Activated T-cell treated with anti-CD3 and anti-CD28 coated beads, Interleukin-2, amount 50 U/mL, for 24 hours (primary cell): ENCODE data around the gene ACTG1.

Experiments
- DNase-seq: peaks from one replicate; pipeline ENCODE4 v3.0.0-alpha.2; 2020
- H3K27ac Mint-ChIP-seq: 2 replicates; pipeline ENCODE4 v1.8.0; 2020; ENCODE audit warnings: mild to moderate bottlenecking, mixed read lengths
- H3K27me3 Mint-ChIP-seq: 2 replicates; pipeline ENCODE4 v1.8.0; 2020; ENCODE audit warnings: mixed read lengths
- H3K36me3 Mint-ChIP-seq: 2 replicates; pipeline ENCODE4 v1.8.0; 2020; ENCODE audit warnings: low read depth, mixed read lengths
- H3K4me1 Mint-ChIP-seq: 2 replicates; pipeline ENCODE4 v1.8.0; 2020; ENCODE audit warnings: low read depth, mixed read lengths
- H3K4me3 Mint-ChIP-seq: 2 replicates; pipeline ENCODE4 v1.8.0; 2020; ENCODE audit warnings: mild to moderate bottlenecking, moderate library complexity, mixed read lengths
- H3K9me3 Mint-ChIP-seq: 2 replicates; pipeline ENCODE4 v1.8.0; 2020; ENCODE audit warnings: mixed read lengths

Gene ACTG1

DNA sequence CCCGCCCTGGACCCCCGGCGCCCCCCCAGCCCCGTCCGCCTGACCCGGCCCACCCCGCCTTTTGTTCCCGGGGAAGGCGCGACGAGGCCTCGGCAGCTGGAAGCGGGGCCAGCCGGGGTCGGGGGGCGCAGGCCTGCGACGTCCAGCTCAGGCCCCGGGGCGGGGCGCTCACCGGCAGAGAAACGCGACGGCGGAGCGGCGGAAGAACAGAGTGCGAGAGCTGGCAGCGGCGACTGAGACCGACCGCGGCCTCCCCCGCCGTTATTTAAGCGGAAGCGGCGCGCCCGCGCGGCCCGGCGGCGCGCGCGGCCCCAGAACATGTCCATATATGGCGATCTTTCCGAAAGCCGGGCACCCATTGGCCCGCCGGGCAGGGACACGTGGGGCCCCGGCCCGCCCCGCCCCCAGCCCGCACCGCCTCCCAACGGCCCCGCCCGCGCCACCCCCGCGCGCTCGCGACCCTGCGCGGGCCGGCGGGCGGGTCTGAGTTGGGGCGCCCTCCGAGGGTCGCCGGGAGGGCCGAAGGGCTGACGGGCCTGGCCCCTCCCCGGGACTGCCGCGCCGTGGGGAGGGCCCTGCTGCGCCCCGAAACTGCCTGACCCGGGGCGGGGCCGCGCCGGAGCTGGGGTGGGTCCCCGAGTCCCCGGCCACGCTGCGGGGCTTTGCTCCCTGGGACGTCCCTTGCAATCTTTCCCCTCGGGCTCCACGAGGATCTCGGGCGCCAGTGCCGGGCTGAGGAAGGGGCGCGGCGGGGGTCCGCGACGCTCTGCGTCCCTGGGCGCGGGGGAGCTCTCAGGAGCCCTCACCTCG is at the start of gene ACTG1:
TSS of gene ACTG1 (minus strand) at position 238 of the 810 bp plus-strand sequence. CDS start 445 bp downstream, outside the sequence.
- H3K36me3 Mint-ChIP-seq = peaks cover 61% of the 10 kb centered on the region
- DNase-seq = peak; percentile 95
- H3K27ac Mint-ChIP-seq = peak within 1 kb of the TSS; percentile 95
- no peaks in the 10 kb centered on the region for H3K27me3 Mint-ChIP-seq
- H3K9me3 Mint-ChIP-seq = no peaks in the 10 kb centered on the region
- peak within 1 kb of the TSS; percentile 94 for H3K4me3 Mint-ChIP-seq
- peaks cover 29% of the 10 kb centered on the region for H3K4me1 Mint-ChIP-seq

GRCh38 chr17:81561494-81561885 is 48.9 kb upstream of the ACTG1 start:
- DNase-seq = no peak
- Mint-ChIP-seq H3K36me3 (peaks cover 90% of the 10 kb centered on the region), H3K9me3 (no peaks in the 10 kb centered on the region), H3K4me3 (no peak overlapping the region), H3K27ac (peak overlapping the region; percentile 75), H3K4me1 (peaks cover 9% of the 10 kb centered on the region), H3K27me3 (no peaks in the 10 kb centered on the region)

GRCh38 chr17:81558941-81559806 is 46.6 kb upstream of the ACTG1 start:
- Mint-ChIP-seq H3K27me3 (no peaks in the 10 kb centered on the region), H3K4me1 (peaks cover 18% of the 10 kb centered on the region), H3K27ac (no peak overlapping the region), H3K4me3 (no peak overlapping the region), H3K9me3 (no peaks in the 10 kb centered on the region), H3K36me3 (peaks cover 82% of the 10 kb centered on the region)
- no peak for DNase-seq

- no peak for DNase-seq
- Mint-ChIP-seq H3K4me1 (peaks cover 29% of the 10 kb centered on the region), H3K27me3 (no peaks in the 10 kb centered on the region), H3K9me3 (no peaks in the 10 kb centered on the region), H3K27ac (no peak overlapping the region), H3K4me3 (no peak overlapping the region), H3K36me3 (peaks cover 82% of the 10 kb centered on the region)
Measured at GRCh38 chr17:81558115-81558468, 45.5 kb upstream of the ACTG1 start.

- no peaks in the 10 kb centered on the region for H3K9me3 Mint-ChIP-seq
- peak overlapping the region; percentile 31 for H3K27ac Mint-ChIP-seq
- no peak for DNase-seq
- peaks cover 29% of the 10 kb centered on the region for H3K4me1 Mint-ChIP-seq
- no peaks in the 10 kb centered on the region for H3K27me3 Mint-ChIP-seq
- no peak overlapping the region for H3K4me3 Mint-ChIP-seq
- peaks cover 82% of the 10 kb centered on the region for H3K36me3 Mint-ChIP-seq
Measured at GRCh38 chr17:81557276-81558114, 44.9 kb upstream of the ACTG1 start.

GRCh38 chr17:81556863-81557262 is 44.3 kb upstream of the ACTG1 start:
- Mint-ChIP-seq H3K4me3 (no peak overlapping the region), H3K27ac (peak overlapping the region; percentile 31)

DNA sequence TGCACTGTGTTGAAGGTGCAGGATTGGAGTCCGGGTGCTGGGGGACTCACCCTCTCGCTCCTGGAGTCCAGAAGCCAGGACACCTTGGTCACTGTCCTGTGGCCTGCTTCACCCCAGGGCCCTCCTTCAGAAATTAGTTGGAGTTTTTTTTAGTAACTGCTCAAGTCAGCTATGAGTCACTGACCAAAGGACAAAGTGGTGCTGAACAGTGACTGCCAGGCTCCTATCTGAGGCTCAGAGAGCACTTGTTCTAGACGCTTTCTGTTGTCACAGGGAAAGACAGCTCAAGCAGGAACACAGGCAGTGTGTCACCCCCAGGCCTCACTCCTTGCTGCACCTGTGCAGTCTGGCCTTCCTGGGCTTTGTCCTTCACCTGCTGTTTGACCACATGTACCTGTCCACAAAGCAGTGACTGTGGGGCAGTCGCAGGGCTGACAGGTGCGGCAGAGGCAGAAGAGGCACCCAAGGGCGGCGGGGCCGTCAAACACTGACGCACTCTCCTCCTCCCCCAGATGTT is 43.6 kb upstream of the ACTG1 start:
- H3K9me3 Mint-ChIP-seq = no peaks in the 10 kb centered on the region
- no peaks in the 10 kb centered on the region for H3K27me3 Mint-ChIP-seq
- peaks cover 31% of the 10 kb centered on the region for H3K4me1 Mint-ChIP-seq
- H3K27ac Mint-ChIP-seq = peak overlapping the region; percentile 58
- H3K4me3 Mint-ChIP-seq = no peak overlapping the region
- peaks cover 75% of the 10 kb centered on the region for H3K36me3 Mint-ChIP-seq
- no peak for DNase-seq

More at GRCh38 chr17:81556863-81557262, 44.3 kb upstream of the ACTG1 start:
- peaks cover 29% of the 10 kb centered on the region for H3K4me1 Mint-ChIP-seq
- no peaks in the 10 kb centered on the region for H3K9me3 Mint-ChIP-seq
- H3K27me3 Mint-ChIP-seq = no peaks in the 10 kb centered on the region
- no peak for DNase-seq
- H3K36me3 Mint-ChIP-seq = peaks cover 77% of the 10 kb centered on the region

GRCh38 chr17:81553616-81554181 is 41.1 kb upstream of the ACTG1 start:
- peaks cover 45% of the 10 kb centered on the region for H3K4me1 Mint-ChIP-seq
- peaks cover 75% of the 10 kb centered on the region for H3K36me3 Mint-ChIP-seq
- no peaks in the 10 kb centered on the region for H3K9me3 Mint-ChIP-seq
- peak overlapping the region; percentile 96 for H3K27ac Mint-ChIP-seq
- H3K27me3 Mint-ChIP-seq = no peaks in the 10 kb centered on the region
- no peak for DNase-seq
- peak overlapping the region; percentile 90 for H3K4me3 Mint-ChIP-seq

- Mint-ChIP-seq H3K4me1 (peaks cover 45% of the 10 kb centered on the region), H3K36me3 (peaks cover 75% of the 10 kb centered on the region), H3K27me3 (no peaks in the 10 kb centered on the region), H3K4me3 (peak overlapping the region; percentile 90), H3K9me3 (no peaks in the 10 kb centered on the region), H3K27ac (peak overlapping the region; percentile 96)
- DNase-seq = peak; percentile 86
Measured at GRCh38 chr17:81553018-81553615, 40.5 kb upstream of the ACTG1 start.

DNA sequence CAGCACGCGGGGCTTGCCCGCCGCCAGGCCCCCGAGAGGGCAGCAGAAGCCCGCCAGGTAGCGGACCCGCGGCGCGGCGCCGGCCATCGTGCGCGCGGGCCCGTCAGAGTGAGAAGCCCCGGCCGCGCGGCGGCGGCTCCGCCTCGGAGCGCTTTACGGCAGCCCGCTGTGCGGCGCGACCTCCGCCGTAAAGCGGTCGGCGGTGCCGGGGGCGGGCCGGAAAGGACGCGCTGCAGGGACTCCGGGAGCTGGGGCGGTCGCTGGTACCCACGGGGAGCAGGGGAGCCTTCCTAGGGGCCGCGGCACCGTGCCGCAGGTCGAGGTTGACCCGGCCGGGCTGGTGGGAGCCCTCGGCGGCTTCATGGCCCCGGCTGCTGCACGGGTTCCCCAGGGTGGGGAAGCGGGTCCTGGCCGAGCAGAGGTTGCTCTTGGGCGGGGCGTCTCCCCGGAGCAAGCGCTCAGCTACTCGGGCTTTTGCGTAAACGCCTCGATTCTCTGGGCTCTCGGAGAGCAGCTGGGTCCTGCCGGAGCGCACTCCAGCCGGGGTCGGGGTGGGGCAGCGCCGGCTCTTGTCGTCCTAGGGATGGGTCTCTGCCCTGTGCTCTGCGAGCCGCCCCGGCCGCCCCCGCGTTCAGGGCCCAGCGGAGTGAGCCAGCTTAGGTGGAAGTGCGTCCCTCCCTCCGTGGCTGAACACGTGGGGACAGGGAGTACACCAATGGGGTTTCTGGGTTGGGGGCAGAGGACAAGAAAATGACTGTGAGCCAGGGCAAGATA is 39.8 kb upstream of the ACTG1 start, which contains the start of gene FAAP100:
TSS of gene FAAP100 (minus strand) at position 110 of the 774 bp plus-strand sequence. CDS start at position 87, 23 bp downstream.
- peak within 1 kb of the TSS; percentile 96 for H3K27ac Mint-ChIP-seq
- H3K4me1 Mint-ChIP-seq = peaks cover 45% of the 10 kb centered on the region
- H3K9me3 Mint-ChIP-seq = no peaks in the 10 kb centered on the region
- peak within 1 kb of the TSS; percentile 90 for H3K4me3 Mint-ChIP-seq
- peak; percentile 92 for DNase-seq
- peaks cover 75% of the 10 kb centered on the region for H3K36me3 Mint-ChIP-seq
- no peaks in the 10 kb centered on the region for H3K27me3 Mint-ChIP-seq

DNA sequence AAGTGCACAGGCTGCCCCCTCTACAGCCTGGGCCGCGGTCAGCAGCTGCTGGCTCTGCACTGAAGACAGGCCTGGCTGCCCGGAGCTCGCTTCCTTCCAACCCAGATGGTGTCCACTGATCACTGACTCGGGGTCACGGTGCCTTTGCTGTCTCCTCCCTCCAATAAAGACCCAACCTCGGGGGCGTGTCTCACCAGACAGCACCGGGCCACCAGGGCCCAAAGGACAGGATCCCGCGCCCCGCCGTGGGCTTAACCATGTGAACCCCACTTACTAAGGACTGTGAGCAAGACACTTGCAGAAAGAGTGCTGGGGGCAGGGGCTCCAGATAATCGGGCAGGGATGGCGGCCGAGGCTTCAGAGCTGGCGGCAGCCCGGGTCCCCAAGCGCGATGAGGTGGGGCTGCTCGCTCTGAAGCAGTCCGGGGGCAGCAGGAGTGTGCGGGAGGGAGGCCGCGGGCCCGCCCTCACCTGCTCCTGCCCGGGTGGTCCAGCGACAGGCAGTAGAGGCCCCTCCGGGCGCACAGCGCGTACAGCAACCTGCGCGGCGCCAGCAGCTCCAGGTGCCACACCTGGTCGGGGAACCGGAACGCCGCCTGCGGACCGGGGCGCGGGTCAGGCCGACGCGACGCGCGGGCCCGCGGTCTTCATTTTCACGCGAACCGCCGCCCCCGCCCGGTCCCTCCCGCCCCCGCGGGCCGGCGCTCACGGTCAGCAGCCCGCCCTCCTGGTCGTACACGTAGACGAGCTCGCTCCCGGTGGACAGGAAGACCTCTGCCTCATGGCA is 39.1 kb upstream of the ACTG1 start:
- DNase-seq = no peak
- no peaks in the 10 kb centered on the region for H3K27me3 Mint-ChIP-seq
- H3K4me3 Mint-ChIP-seq = peak overlapping the region; percentile 90
- H3K9me3 Mint-ChIP-seq = no peaks in the 10 kb centered on the region
- H3K4me1 Mint-ChIP-seq = peaks cover 45% of the 10 kb centered on the region
- H3K36me3 Mint-ChIP-seq = peaks cover 75% of the 10 kb centered on the region
- peak overlapping the region; percentile 93 for H3K27ac Mint-ChIP-seq

DNA sequence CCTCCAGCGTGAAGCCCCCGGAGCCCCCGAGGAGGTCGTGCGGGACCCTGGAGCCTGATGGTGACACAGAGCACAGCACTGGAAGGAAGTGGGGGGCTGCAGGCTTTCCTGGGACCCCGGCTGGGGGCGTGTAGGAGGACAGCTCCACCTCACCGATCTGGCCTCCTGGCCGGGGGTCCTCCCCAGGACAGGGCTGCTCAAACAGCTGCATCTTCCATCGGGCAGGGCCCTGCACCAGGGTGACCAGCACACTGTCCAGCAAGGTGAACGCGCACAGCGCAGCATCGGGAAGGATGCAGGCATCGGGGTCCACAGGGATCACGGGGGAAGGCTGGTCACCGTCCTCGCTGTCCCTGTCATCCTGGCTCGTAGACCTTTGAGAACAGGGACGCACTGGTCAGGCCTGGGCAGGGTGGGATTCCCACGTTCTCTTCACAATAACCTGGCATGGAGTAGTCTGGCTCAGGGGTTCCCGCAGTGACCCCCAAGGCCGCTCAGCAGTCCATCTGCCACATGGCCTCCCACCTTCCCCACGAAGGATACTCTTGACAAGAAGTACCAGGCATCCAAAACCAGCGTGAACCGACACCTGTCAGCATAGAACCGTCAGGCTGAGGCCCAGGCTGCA is 38.3 kb upstream of the ACTG1 start:
- no peak for DNase-seq
- Mint-ChIP-seq H3K27me3 (no peaks in the 10 kb centered on the region), H3K9me3 (no peaks in the 10 kb centered on the region), H3K36me3 (peaks cover 75% of the 10 kb centered on the region), H3K4me3 (peak overlapping the region; percentile 90), H3K27ac (peak overlapping the region; percentile 93), H3K4me1 (peaks cover 42% of the 10 kb centered on the region)
